ENCODE data around the gene MYO1G.
"Not testable (repeated sequence)": the region's sequence is repeated elsewhere in the genome, so short reads cannot be mapped to it uniquely, and the experiment has no call there.

The MYO1G gene

GRCh38 chr7:44978511-44979366 is at the start of gene MYO1G:
TSS of gene MYO1G (minus strand) at chr7:44979015. CDS start at chr7:44978961, 54 bp downstream.
- DNase-seq = peak; percentile 98

GRCh38 chr7:45028138-45028919 is 49.5 kb upstream of the MYO1G start:
- no peak for DNase-seq

- DNase-seq = no peak
These were observed 48.9 kb upstream of the MYO1G start for GRCh38 chr7:45027774-45028114.

GRCh38 chr7:45026984-45027773 is 48.4 kb upstream of the MYO1G start:
- DNase-seq = peak; percentile 77

GRCh38 chr7:45026013-45026412 is 47.2 kb upstream of the MYO1G start:
- peak; percentile 53 for DNase-seq

GRCh38 chr7:45025473-45025872 is 46.7 kb upstream of the MYO1G start:
- DNase-seq = not testable (repeated sequence)

GRCh38 chr7:45024126-45024744 is 45.4 kb upstream of the MYO1G start:
- DNase-seq = no peak

GRCh38 chr7:45021604-45022296 is 42.9 kb upstream of the MYO1G start:
- peak; percentile 66 for DNase-seq

GRCh38 chr7:45020915-45021314 is 42.1 kb upstream of the MYO1G start:
- DNase-seq = no peak

- DNase-seq = no peak
These were observed 38.4 kb upstream of the MYO1G start for GRCh38 chr7:45017253-45017652.

GRCh38 chr7:45015313-45015712 is 36.5 kb upstream of the MYO1G start:
- no peak for DNase-seq

- DNase-seq = no peak
These were observed 34.7 kb upstream of the MYO1G start for GRCh38 chr7:45013465-45013967.

- DNase-seq = no peak
These were observed 28.9 kb upstream of the MYO1G start for GRCh38 chr7:45007571-45008328.

GRCh38 chr7:45007106-45007505 is 28.3 kb upstream of the MYO1G start:
- DNase-seq = no peak

- DNase-seq = no peak
These were observed 25.0 kb upstream of the MYO1G start for GRCh38 chr7:45003789-45004188.

GRCh38 chr7:45001826-45002225 is 23.0 kb upstream of the MYO1G start:
- no peak for DNase-seq

- DNase-seq = peak; percentile 70
These were observed 22.4 kb upstream of the MYO1G start for GRCh38 chr7:45001138-45001694.

GRCh38 chr7:45000093-45001032 is 21.5 kb upstream of the MYO1G start, which contains the start of gene CCM2:
TSS of gene CCM2 (plus strand) at chr7:45000201. CDS start at chr7:45000334, 133 bp downstream.
- DNase-seq = peak; percentile 32

All from activated CD4-positive, alpha-beta T cell treated with anti-CD3 and anti-CD28 coated beads, Interleukin-10, Interleukin-2, amounts not matched to agents 100 ng/mL and 50 ng/mL, durations not matched to agents 16 hours and 8 hours (primary cell).